Naive thymus-derived CD4-positive, alpha-beta T cell (primary cell): ENCODE measurements around the gene HDAC8. TPM values are rescaled to one million over a fixed set of nuclear protein-coding genes. Genes with fewer than 3 reads are reported as not detected.
"Not testable (repeated sequence)": the region's sequence is repeated elsewhere in the genome, so short reads cannot be mapped to it uniquely, and the experiment has no call there.

Experiments
- ATAC-seq: fragments of 150-1000 bp; cut with Tn5 transposase; 2 replicates; pipeline ENCODE4 v1.10.0; 2021; ENCODE audit warnings: mild to moderate bottlenecking, moderate library complexity
- CTCF ChIA-PET: fragments of 350-600 bp; sonication (Branson Sonifier 250); formaldehyde crosslinking; loops from one replicate; lab custom pipeline; 2021; ENCODE audit warnings: antibody characterized with exemption; lab: Charles Lee
- POLR2A ChIA-PET: fragments of 350-600 bp; sonication (Branson Sonifier 250); formaldehyde crosslinking; loops from one replicate; lab custom pipeline; 2021; ENCODE audit warnings: antibody characterized with exemption, inconsistent platforms; lab: Charles Lee
- DNase-seq, 9 donors: peaks; one replicate each; pipeline versions ENCODE4 v3.0.0 to v3.0.0-alpha.2; 2020 to 2022; ENCODE audit warnings: mixed read lengths in 1 of 9
- H3K27ac ChIP-seq: one replicate; pipeline ENCODE4 v1.7.0; 2013; ENCODE audit warnings: mild to moderate bottlenecking, low read depth, low read length, moderate library complexity
- H3K27me3 ChIP-seq, 2 donors: one replicate each; pipeline ENCODE4 v1.7.0; 2013; ENCODE audit warnings: low read length in 2 of 2, mild to moderate bottlenecking in 2 of 2, moderate library complexity in 2 of 2; ENCODE audit not compliant: control insufficient read depth in 2 of 2, insufficient read depth in 2 of 2
- H3K36me3 ChIP-seq, 3 experiments: 1 replicate in 2 of 3; 2 replicates in 1 of 3; pipeline ENCODE4 v1.7.0; 2013; ENCODE audit warnings: low read length in 3 of 3, mild to moderate bottlenecking in 3 of 3, moderate library complexity in 1 of 3; ENCODE audit not compliant: insufficient read depth in 3 of 3, control insufficient read depth in 2 of 3
- H3K4me1 ChIP-seq, 2 donors: one replicate each; pipeline ENCODE4 v1.7.0; 2013; ENCODE audit warnings: low read length in 2 of 2, mild to moderate bottlenecking in 2 of 2, moderate library complexity in 1 of 2; ENCODE audit not compliant: control insufficient read depth in 2 of 2, insufficient read depth in 2 of 2
- H3K4me3 ChIP-seq: 2 replicates; pipeline ENCODE4 v1.7.0; 2013; ENCODE audit warnings: mild to moderate bottlenecking, low read length
- H3K9me3 ChIP-seq, 3 experiments: 1 replicate in 2 of 3; 2 replicates in 1 of 3; pipeline ENCODE4 v1.7.0; 2013; ENCODE audit warnings: low read length in 3 of 3; ENCODE audit not compliant: control insufficient read depth in 2 of 3
- H3K27ac Mint-ChIP-seq, 9 donors: one replicate each; pipeline ENCODE4 v1.8.0; 2020 to 2022; ENCODE audit warnings: mixed read lengths in 9 of 9, mild to moderate bottlenecking in 8 of 9, moderate library complexity in 5 of 9, inconsistent platforms in 2 of 9
- H3K27me3 Mint-ChIP-seq, 5 donors: one replicate each; pipeline ENCODE4 v1.8.0; 2021 to 2022; ENCODE audit warnings: mixed read lengths in 5 of 5, mild to moderate bottlenecking in 1 of 5
- H3K36me3 Mint-ChIP-seq, 5 donors: one replicate each; pipeline ENCODE4 v1.8.0; 2020 to 2022; ENCODE audit warnings: mixed read lengths in 5 of 5, mild to moderate bottlenecking in 3 of 5, inconsistent platforms in 1 of 5
- H3K4me1 Mint-ChIP-seq, 7 donors: one replicate each; pipeline ENCODE4 v1.8.0; 2020 to 2022; ENCODE audit warnings: mixed read lengths in 7 of 7, mild to moderate bottlenecking in 3 of 7, inconsistent platforms in 1 of 7
- H3K4me3 Mint-ChIP-seq, 10 donors: one replicate each; pipeline ENCODE4 v1.8.0; 2020 to 2022; ENCODE audit warnings: mild to moderate bottlenecking in 10 of 10, mixed read lengths in 10 of 10, moderate library complexity in 6 of 10, inconsistent platforms in 2 of 10
- H3K9me3 Mint-ChIP-seq, 11 donors: one replicate each; pipeline ENCODE4 v1.8.0; 2020 to 2022; ENCODE audit warnings: mixed read lengths in 11 of 11, mild to moderate bottlenecking in 4 of 11, inconsistent platforms in 1 of 11, moderate library complexity in 1 of 11
- intact Hi-C, 2 donors: fragments of 100-400 bp; cut with micrococcal nuclease; formaldehyde crosslinking; loops; one replicate each; pipeline ENCODE4 v1.15.1; 2023
- polyA plus RNA-seq, 2 donors: library from polyadenylated mRNA; unstranded; fragments of 300-500 nt; fragmentation: Illumina TruSeq; gene quantifications; one replicate each; pipeline ENCODE4 v1.2.3, GENCODE V29; 2021
- total RNA-seq, 6 experiments: library from RNA in 5 of 6; stranded (reverse) in 5 of 6; gene quantifications; 1 replicate in 5 of 6; 2 replicates in 1 of 6; pipeline ENCODE4 v1.2.3 and lab custom pipeline; 2021 to 2026

The HDAC8 gene
- total and polyA plus RNA-seq, 7 experiments from 2014 or later, result 11.9 to 30.6 (median 14.8) TPM

DNA sequence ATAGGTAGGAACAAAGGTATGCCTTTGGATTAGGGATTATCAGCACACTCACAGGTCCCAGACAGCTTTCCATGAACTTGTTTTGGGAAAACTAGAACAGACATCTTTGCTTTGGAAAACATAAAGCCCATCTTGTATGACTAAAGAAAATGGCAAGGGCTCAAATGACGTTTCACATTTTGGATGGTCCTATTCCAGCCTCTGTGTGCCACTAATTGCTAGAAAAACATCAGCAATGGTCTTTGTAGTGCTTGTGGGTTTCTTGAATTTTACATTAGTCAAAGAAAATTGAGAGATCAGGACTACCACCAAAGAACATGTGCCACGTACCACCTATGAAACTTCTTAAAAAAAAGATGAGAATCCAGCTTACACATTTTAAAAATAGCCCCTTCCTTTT lies 111.4 kb downstream of the HDAC8 start:
- Histone ChIP-seq H3K36me3 (peaks cover 0 to 3% (median 0%) of the 10 kb centered on the region in 3 experiments), H3K4me1 (no peaks in the 10 kb centered on the region), H3K4me3 (no peak overlapping the region), H3K27ac (no peak overlapping the region), H3K27me3 (no peaks in the 10 kb centered on the region), H3K9me3 (no peaks in the 10 kb centered on the region)
- ATAC-seq (no peak), DNase-seq (no peak)
- Mint-ChIP-seq H3K4me3 (no peak overlapping the region), H3K4me1 (no peaks in the 10 kb centered on the region), H3K9me3 (no peaks in the 10 kb centered on the region), H3K27ac (no peak overlapping the region), H3K27me3 (no peaks in the 10 kb centered on the region), H3K36me3 (peaks cover 7 to 33% (median 21%) of the 10 kb centered on the region in 5 donors)
- POLR2A ChIA-PET, result no interaction called here
- CTCF ChIA-PET, result no interaction called here
- intact Hi-C loops, result no loop called here

DNA sequence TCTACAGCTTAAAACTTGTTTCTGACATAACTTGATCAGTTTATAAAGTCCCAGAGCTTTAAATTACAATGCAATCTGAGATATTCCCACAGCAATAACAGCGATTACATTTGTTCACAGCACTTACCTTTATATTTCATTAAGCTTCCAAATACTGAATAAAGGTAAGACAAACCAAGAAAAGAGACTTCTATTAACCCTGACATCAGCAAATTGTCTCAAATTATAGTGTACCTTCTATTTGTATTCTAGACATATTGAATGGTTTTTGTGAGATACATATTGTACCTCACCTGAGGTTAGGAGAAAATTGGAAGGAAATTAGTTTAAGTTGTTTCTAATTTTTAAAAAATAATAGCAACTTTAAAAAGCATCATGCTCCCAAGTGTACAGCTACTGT lies 111.9 kb downstream of the HDAC8 start:
- intact Hi-C loops, result no loop called here
- Mint-ChIP-seq H3K4me1 (no peaks in the 10 kb centered on the region), H3K36me3 (peaks cover 7 to 29% (median 17%) of the 10 kb centered on the region in 5 donors), H3K4me3 (no peak overlapping the region), H3K9me3 (no peaks in the 10 kb centered on the region), H3K27me3 (no peaks in the 10 kb centered on the region), H3K27ac (no peak overlapping the region)
- ATAC-seq (no peak), DNase-seq (no peak)
- ChIA-PET POLR2A (no interaction called here), CTCF (no interaction called here)
- H3K27me3 ChIP-seq, result no peaks in the 10 kb centered on the region
- no peak overlapping the region for H3K27ac ChIP-seq
- H3K9me3 ChIP-seq, result no peaks in the 10 kb centered on the region
- no peak overlapping the region for H3K4me3 ChIP-seq
- H3K4me1 ChIP-seq, result no peaks in the 10 kb centered on the region
- H3K36me3 ChIP-seq, result peaks cover 0 to 3% (median 0%) of the 10 kb centered on the region in 3 experiments

DNA sequence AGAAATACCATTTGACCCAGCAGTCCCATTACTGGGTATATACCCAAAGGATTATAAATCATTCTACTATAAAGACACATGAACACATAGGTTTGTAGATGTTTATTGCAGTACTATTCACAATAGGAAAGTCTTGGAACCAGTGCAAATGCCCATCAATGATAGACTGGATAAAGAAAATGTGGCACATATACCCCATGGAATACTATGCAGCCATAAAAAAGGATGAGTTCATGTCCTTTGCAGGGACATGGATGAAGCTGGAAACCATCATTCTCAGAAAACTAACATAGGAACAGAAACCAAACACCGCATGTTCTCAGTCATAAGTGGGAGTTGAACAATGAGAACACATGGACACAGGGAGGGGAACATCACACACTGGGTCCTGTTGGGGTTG lies 123.6 kb downstream of the HDAC8 start:
- H3K27ac Mint-ChIP-seq, H3K9me3 ChIP-seq, H3K36me3 ChIP-seq, H3K4me1 Mint-ChIP-seq, intact Hi-C loops, DNase-seq, H3K27me3 ChIP-seq, H3K27ac ChIP-seq, POLR2A ChIA-PET, H3K4me1 ChIP-seq, H3K4me3 Mint-ChIP-seq, H3K27me3 Mint-ChIP-seq, ATAC-seq, CTCF ChIA-PET, H3K4me3 ChIP-seq: not testable (repeated sequence)
- Mint-ChIP-seq H3K36me3 (peaks cover 0 to 61% (median 46%) of the 10 kb centered on the region in 5 donors), H3K9me3 (peaks cover 0 to 39% (median 10%) of the 10 kb centered on the region in 11 donors)

DNA sequence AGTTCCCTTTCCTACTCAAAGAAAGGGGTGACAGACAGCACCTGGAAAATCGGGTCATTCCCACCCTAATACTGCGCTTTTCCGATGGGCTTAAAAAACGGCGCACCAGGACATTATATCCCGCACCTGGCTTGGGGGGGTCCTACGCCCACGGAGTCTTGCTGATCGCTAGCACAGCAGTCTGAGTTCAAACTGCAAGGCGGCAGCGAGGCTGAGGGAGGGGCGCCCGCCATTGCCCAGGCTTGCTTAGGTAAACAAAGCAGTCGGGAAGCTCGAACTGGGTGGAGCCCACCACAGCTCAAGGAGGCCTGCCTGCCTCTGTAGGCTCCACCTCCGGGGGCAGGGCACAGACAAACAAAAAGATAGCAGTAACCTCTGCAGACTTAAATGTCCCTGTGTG lies 131.9 kb downstream of the HDAC8 start:
- CTCF ChIA-PET, H3K4me1 Mint-ChIP-seq, POLR2A ChIA-PET: not testable (repeated sequence)

DNA sequence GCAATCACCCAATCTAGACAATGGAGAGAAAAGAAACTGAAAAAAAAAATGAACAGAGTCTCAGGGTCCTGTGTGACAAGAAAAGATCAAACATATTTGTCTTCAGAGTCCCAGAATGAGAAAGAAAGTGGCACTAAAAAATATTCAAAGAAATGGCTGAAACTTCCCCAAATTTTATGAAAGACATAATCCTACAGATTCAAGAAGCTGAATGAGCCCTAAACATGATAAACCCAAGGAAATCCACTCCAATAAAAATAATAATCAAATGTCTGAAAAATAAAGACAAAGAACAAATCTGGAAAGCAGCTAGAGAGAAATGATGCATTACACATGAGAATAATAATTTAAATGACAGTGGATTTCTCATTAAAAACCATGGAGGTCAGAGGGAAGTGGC lies 136.6 kb downstream of the HDAC8 start:
- intact Hi-C loops, result no loop called here
- H3K4me1 ChIP-seq, result no peaks in the 10 kb centered on the region
- H3K4me1 Mint-ChIP-seq, result no peaks in the 10 kb centered on the region

More for the DNA sequence above, 131.9 kb downstream of the HDAC8 start:
- Mint-ChIP-seq H3K9me3 (peaks cover 6 to 33% (median 19%) of the 10 kb centered on the region in 11 donors), H3K36me3 (peaks cover 21 to 52% (median 34%) of the 10 kb centered on the region in 5 donors)
- H3K27ac ChIP-seq, H3K9me3 ChIP-seq, H3K36me3 ChIP-seq, intact Hi-C loops, H3K4me1 ChIP-seq, H3K27me3 ChIP-seq, H3K27ac Mint-ChIP-seq, H3K4me3 Mint-ChIP-seq, ATAC-seq, H3K27me3 Mint-ChIP-seq, DNase-seq, H3K4me3 ChIP-seq: not testable (repeated sequence)

DNA sequence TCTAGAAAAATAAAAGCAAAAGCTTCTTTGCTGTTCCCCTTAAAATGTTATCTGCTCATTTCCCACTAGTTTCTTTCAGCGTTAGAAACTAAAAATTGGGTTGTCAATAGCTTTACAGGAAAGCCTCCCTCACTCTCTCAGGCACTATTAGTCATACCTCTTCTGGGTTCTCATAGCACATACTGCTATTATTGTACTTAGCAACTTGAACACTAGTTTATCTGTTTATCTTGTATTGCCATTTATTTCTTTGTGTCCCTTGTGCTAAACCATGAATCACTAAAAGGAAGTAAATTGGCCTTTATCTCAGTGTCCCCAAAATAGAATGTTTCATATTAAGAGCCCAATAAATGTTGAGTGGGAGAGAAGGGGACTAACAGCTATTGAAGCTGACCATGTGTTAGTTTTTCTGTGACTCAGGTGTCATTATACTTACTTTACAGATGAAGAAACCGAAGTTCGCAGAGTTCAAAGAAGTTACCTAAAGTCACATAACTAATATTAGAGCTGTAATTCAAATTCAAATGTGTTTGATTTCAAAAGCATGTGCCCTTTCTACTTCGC lies 142.2 kb downstream of the HDAC8 start:
- H3K27me3 Mint-ChIP-seq, result no peaks in the 10 kb centered on the region
- no peak for DNase-seq
- peaks cover 20 to 50% (median 47%) of the 10 kb centered on the region in 5 donors for H3K36me3 Mint-ChIP-seq
- intact Hi-C loops, result no loop called here
- Histone ChIP-seq H3K27me3 (no peaks in the 10 kb centered on the region), H3K27ac (no peak overlapping the region), H3K4me1 (no peaks in the 10 kb centered on the region), H3K36me3 (peaks cover 0 to 3% (median 0%) of the 10 kb centered on the region in 3 experiments), H3K4me3 (no peak overlapping the region), H3K9me3 (no peaks in the 10 kb centered on the region)
- H3K9me3 Mint-ChIP-seq, result peaks cover 0 to 24% (median 6%) of the 10 kb centered on the region in 11 donors
- H3K4me3 Mint-ChIP-seq, result no peak overlapping the region
- CTCF ChIA-PET, result no interaction called here
- no peak overlapping the region for H3K27ac Mint-ChIP-seq
- POLR2A ChIA-PET, result no interaction called here
- H3K4me1 Mint-ChIP-seq, result no peaks in the 10 kb centered on the region
- ATAC-seq, result no peak

More for the DNA sequence above, 136.6 kb downstream of the HDAC8 start:
- no peak for ATAC-seq
- no peak overlapping the region for H3K27ac Mint-ChIP-seq
- no peaks in the 10 kb centered on the region for H3K9me3 ChIP-seq
- no peak for DNase-seq
- no peaks in the 10 kb centered on the region for H3K27me3 ChIP-seq
- ChIA-PET CTCF (no interaction called here), POLR2A (no interaction called here)
- H3K27me3 Mint-ChIP-seq, result no peaks in the 10 kb centered on the region
- H3K4me3 Mint-ChIP-seq, result no peak overlapping the region
- H3K9me3 Mint-ChIP-seq, result peaks cover 7 to 42% (median 23%) of the 10 kb centered on the region in 11 donors
- H3K27ac ChIP-seq, result no peak overlapping the region
- no peak overlapping the region for H3K4me3 ChIP-seq
- peaks cover 0 to 3% (median 0%) of the 10 kb centered on the region in 3 experiments for H3K36me3 ChIP-seq
- peaks cover 35 to 62% (median 55%) of the 10 kb centered on the region in 5 donors for H3K36me3 Mint-ChIP-seq

DNA sequence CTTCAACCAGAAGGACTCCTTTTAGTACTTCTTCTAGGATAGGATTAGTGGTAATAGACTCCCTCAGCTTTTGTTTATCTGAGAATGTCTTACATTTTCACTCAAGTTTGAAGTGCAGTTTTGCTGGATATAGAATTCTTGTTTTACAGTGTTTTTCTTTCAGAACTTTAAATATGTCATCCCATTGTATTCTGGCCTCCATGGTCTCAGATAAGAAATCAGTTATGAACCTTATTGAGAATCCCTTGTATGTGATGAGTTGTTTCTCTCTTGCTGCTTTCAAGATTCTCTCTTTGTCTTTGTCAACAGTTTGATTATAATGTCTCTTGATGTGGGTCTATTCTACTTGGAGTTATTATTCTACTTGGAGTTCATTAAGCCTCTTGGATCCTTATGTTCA lies 150.8 kb downstream of the HDAC8 start:
- no peak for ATAC-seq

More for the DNA sequence above, 150.8 kb downstream of the HDAC8 start:
- Histone ChIP-seq H3K27ac (no peak overlapping the region), H3K4me3 (no peak overlapping the region), H3K4me1 (no peaks in the 10 kb centered on the region), H3K9me3 (peaks cover 0 to 8% (median 0%) of the 10 kb centered on the region in 3 experiments), H3K36me3 (no peaks in the 10 kb centered on the region), H3K27me3 (no peaks in the 10 kb centered on the region)
- Mint-ChIP-seq H3K4me3 (no peak overlapping the region), H3K9me3 (peaks cover 0 to 74% (median 17%) of the 10 kb centered on the region in 11 donors), H3K27ac (peak overlapping the region in 1 of 9 donors; percentile 41), H3K4me1 (no peaks in the 10 kb centered on the region), H3K36me3 (peaks cover 12 to 63% (median 33%) of the 10 kb centered on the region in 5 donors), H3K27me3 (no peaks in the 10 kb centered on the region)
- intact Hi-C loops, result no loop called here
- POLR2A ChIA-PET, result no interaction called here
- CTCF ChIA-PET, result no interaction called here
- no peak for DNase-seq
